CD14-positive monocyte (primary cell): ENCODE results near the gene MED9. TPM values are rescaled to one million over a fixed set of nuclear protein-coding genes. Genes with fewer than 3 reads are reported as not detected.
"Not testable (repeated sequence)": the region's sequence is repeated elsewhere in the genome, so short reads cannot be mapped to it uniquely, and the experiment has no call there.

Experiments used
- DNase-seq, 3 donors: peaks; one replicate each; pipeline ENCODE4 v3.0.0-alpha.2; 2011 to 2022
- H2AFZ ChIP-seq: 2 replicates; pipeline ENCODE4 v1.6.0; 2012; ENCODE audit warnings: mild to moderate bottlenecking, low read depth, low read length, inconsistent platforms; ENCODE audit not compliant: insufficient read depth, poor library complexity, severe bottlenecking
- H3K27ac ChIP-seq, 2 donors: 1 replicate in 1 of 2; 2 replicates in 1 of 2; pipeline ENCODE4 v1.5.1; 2012 to 2013; ENCODE audit warnings: low read length in 2 of 2, control low read depth in 1 of 2, inconsistent platforms in 1 of 2, low read depth in 1 of 2, mild to moderate bottlenecking in 1 of 2
- H3K27me3 ChIP-seq, 2 donors: one replicate each; pipeline versions ENCODE4 v1.6.0 to v1.6.1; 2011 to 2013; ENCODE audit warnings: low read length in 2 of 2; ENCODE audit not compliant: control insufficient read depth in 2 of 2, insufficient read depth in 2 of 2
- H3K36me3 ChIP-seq, 2 donors: replicated peaks in 1 of 2; 1 replicate in 1 of 2; 2 replicates in 1 of 2; pipeline versions ENCODE4 v1.5.1 to v1.6.1; 2012 to 2013; ENCODE audit warnings: low read length in 2 of 2, control low read depth in 1 of 2, inconsistent platforms in 1 of 2, mild to moderate bottlenecking in 1 of 2; ENCODE audit not compliant: insufficient read depth in 2 of 2, control insufficient read depth in 1 of 2
- H3K4me1 ChIP-seq, 2 donors: 1 replicate in 1 of 2; 2 replicates in 1 of 2; pipeline versions ENCODE4 v1.5.1 to v1.6.1; 2012 to 2013; ENCODE audit warnings: low read length in 2 of 2, control low read depth in 1 of 2, inconsistent platforms in 1 of 2, mild to moderate bottlenecking in 1 of 2, moderate library complexity in 1 of 2; ENCODE audit not compliant: insufficient read depth in 2 of 2, control insufficient read depth in 1 of 2
- H3K4me2 ChIP-seq: replicated peaks from 2 replicates; pipeline ENCODE3; 2012; ENCODE audit warnings: low read length, moderate library complexity, mild to moderate bottlenecking; ENCODE audit not compliant: poor library complexity, severe bottlenecking; ENCODE audit errors: extremely low read depth
- H3K4me3 ChIP-seq, 3 experiments: fragments of 200-600 bp in 1 of 3; sonication (generic) in 1 of 3; replicated peaks in 1 of 3; 1 replicate in 2 of 3; 2 replicates in 1 of 3; pipeline ENCODE4 v1.5.1; 2011 to 2013; ENCODE audit warnings: low read length in 3 of 3, mild to moderate bottlenecking in 3 of 3, control low read depth in 2 of 3, low read depth in 2 of 3, inconsistent platforms in 1 of 3, moderate library complexity in 1 of 3
- H3K79me2 ChIP-seq: 2 replicates; pipeline ENCODE4 v1.6.0; 2012; ENCODE audit warnings: mild to moderate bottlenecking, control low read depth, inconsistent platforms, low read length, moderate library complexity; ENCODE audit not compliant: insufficient read depth
- H3K9ac ChIP-seq: 2 replicates; pipeline ENCODE4 v1.6.0; 2017; ENCODE audit warnings: low read length, mild to moderate bottlenecking; ENCODE audit not compliant: insufficient read depth, poor library complexity, severe bottlenecking
- H3K9me3 ChIP-seq, 2 donors: replicated peaks in 1 of 2; 1 replicate in 1 of 2; 2 replicates in 1 of 2; pipeline versions ENCODE4 v1.5.1 to v1.6.1; 2012 to 2013; ENCODE audit warnings: low read length in 2 of 2, control low read depth in 1 of 2; ENCODE audit not compliant: control insufficient read depth in 1 of 2, insufficient read depth in 1 of 2
- H4K20me1 ChIP-seq: 2 replicates; pipeline ENCODE4 v1.6.0; 2012; ENCODE audit warnings: mild to moderate bottlenecking, low read length, control low read depth, moderate library complexity; ENCODE audit not compliant: insufficient read depth
- H3K27ac Mint-ChIP-seq, 7 donors: one replicate each; pipeline ENCODE4 v1.8.0; 2020; ENCODE audit warnings: mild to moderate bottlenecking in 7 of 7, mixed read lengths in 7 of 7, moderate library complexity in 6 of 7, inconsistent platforms in 2 of 7
- H3K27me3 Mint-ChIP-seq, 3 donors: one replicate each; pipeline ENCODE4 v1.8.0; 2021 to 2022; ENCODE audit warnings: low read depth in 3 of 3, mild to moderate bottlenecking in 3 of 3, mixed read lengths in 3 of 3, moderate library complexity in 3 of 3, inconsistent platforms in 1 of 3
- H3K36me3 Mint-ChIP-seq, 2 donors: one replicate each; pipeline ENCODE4 v1.8.0; 2020; ENCODE audit warnings: mixed read lengths in 2 of 2, inconsistent platforms in 1 of 2, mild to moderate bottlenecking in 1 of 2
- H3K4me1 Mint-ChIP-seq: one replicate; pipeline ENCODE4 v1.8.0; 2020; ENCODE audit warnings: mild to moderate bottlenecking, mixed read lengths
- H3K4me3 Mint-ChIP-seq, 2 donors: one replicate each; pipeline ENCODE4 v1.8.0; 2020; ENCODE audit warnings: mild to moderate bottlenecking in 2 of 2, mixed read lengths in 2 of 2, moderate library complexity in 1 of 2
- H3K9me3 Mint-ChIP-seq, 7 donors: one replicate each; pipeline ENCODE4 v1.8.0; 2020 to 2022; ENCODE audit warnings: mixed read lengths in 7 of 7, mild to moderate bottlenecking in 6 of 7, moderate library complexity in 6 of 7, inconsistent platforms in 2 of 7
- WGBS: methylation state at CpG from one replicate; pipeline ENCODE4 v1.1.5; 2013; ENCODE audit warnings: missing lambda C conversion rate; ENCODE audit not compliant: insufficient coverage; 5-methylcytosine and 5-hydroxymethylcytosine counted together
- intact Hi-C, 2 donors: fragments of 100-400 bp; cut with micrococcal nuclease; formaldehyde crosslinking; loops; one replicate each; pipeline versions ENCODE4 v1.15.0 to v1.15.1; 2023
- polyA plus RNA-seq, 3 donors: library from polyadenylated mRNA; depleted of rRNA in 1 of 3; unstranded in 2 of 3; stranded (reverse) in 1 of 3; fragments of 300-500 nt in 2 of 3; fragments of >200 nt in 1 of 3; fragmentation: Illumina TruSeq in 2 of 3; gene quantifications; 1 replicate in 2 of 3; 2 replicates in 1 of 3; pipeline ENCODE4 v1.2.3, GENCODE V29; 2012 to 2021
- TF ChIP-seq, protein P1 (sequence below): fragments of 200-600 bp; IDR thresholded peaks from one replicate; pipeline ENCODE4 v1.8.0; 2022; ENCODE audit warnings: antibody characterized with exemption, mild to moderate bottlenecking

MED9 gene
- polyA plus RNA-seq, 3 donors = 5.6 to 6.9 (median 6.1) TPM

GRCh38 chr17:17462048-17462824 is 14.6 kb upstream of the MED9 start:
- Histone ChIP-seq H3K4me3 (no peak overlapping the region), H3K9ac (no peak overlapping the region), H3K36me3 (no peaks in the 10 kb centered on the region), H2AFZ (no peak overlapping the region), H4K20me1 (no peaks in the 10 kb centered on the region), H3K4me1 (no peaks in the 10 kb centered on the region), H3K27me3 (no peaks in the 10 kb centered on the region), H3K79me2 (no peaks in the 10 kb centered on the region), H3K27ac (no peak overlapping the region), H3K9me3 (peaks cover 0 to 3% of the 10 kb centered on the region in 2 donors), H3K4me2 (no peak overlapping the region)
- no peak for DNase-seq
- intact Hi-C loops = no loop called here
- H3K4me1 Mint-ChIP-seq = no peaks in the 10 kb centered on the region
- H3K9me3 Mint-ChIP-seq = peaks cover 0 to 6% (median 3%) of the 10 kb centered on the region in 7 donors
- no peak overlapping the region for H3K27ac Mint-ChIP-seq
- TF ChIP-seq, protein P1, sequence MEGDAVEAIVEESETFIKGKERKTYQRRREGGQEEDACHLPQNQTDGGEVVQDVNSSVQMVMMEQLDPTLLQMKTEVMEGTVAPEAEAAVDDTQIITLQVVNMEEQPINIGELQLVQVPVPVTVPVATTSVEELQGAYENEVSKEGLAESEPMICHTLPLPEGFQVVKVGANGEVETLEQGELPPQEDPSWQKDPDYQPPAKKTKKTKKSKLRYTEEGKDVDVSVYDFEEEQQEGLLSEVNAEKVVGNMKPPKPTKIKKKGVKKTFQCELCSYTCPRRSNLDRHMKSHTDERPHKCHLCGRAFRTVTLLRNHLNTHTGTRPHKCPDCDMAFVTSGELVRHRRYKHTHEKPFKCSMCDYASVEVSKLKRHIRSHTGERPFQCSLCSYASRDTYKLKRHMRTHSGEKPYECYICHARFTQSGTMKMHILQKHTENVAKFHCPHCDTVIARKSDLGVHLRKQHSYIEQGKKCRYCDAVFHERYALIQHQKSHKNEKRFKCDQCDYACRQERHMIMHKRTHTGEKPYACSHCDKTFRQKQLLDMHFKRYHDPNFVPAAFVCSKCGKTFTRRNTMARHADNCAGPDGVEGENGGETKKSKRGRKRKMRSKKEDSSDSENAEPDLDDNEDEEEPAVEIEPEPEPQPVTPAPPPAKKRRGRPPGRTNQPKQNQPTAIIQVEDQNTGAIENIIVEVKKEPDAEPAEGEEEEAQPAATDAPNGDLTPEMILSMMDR = no peak
- H3K4me3 Mint-ChIP-seq = no peak overlapping the region
- 83% methylated on average over 11 of the region's 15 CpGs for WGBS
- no peaks in the 10 kb centered on the region for H3K36me3 Mint-ChIP-seq
- peaks cover 0 to 6% (median 1%) of the 10 kb centered on the region in 3 donors for H3K27me3 Mint-ChIP-seq

DNA sequence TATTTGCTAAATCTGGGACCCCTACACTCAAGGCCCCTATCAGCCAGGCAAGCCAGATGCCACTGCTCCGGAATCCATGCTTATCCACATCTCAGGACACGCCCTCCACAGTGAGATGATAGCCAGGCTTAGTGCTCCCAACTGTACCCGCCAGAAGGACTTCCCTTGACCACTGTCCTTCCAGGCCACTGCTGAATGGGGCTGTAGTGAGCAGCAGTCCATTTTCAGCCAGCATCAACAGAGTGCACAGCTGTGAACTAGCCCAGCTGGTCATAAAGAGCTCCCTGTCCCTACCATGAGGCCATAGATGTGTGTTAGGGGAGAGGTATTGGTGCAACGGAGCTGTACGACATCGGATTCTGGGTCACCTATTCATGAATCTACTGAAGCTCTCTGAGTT is 13.0 kb upstream of the MED9 start:
- no peak overlapping the region for H3K4me2 ChIP-seq
- no peak for DNase-seq
- no peaks in the 10 kb centered on the region for H3K36me3 ChIP-seq
- no peaks in the 10 kb centered on the region for H3K79me2 ChIP-seq
- H4K20me1 ChIP-seq = no peaks in the 10 kb centered on the region
- H3K27me3 ChIP-seq = no peaks in the 10 kb centered on the region
- H3K4me1 ChIP-seq = no peaks in the 10 kb centered on the region
- peak overlapping the region in 1 of 2 donors; percentile 16 for H3K4me3 Mint-ChIP-seq
- H3K36me3 Mint-ChIP-seq = no peaks in the 10 kb centered on the region
- intact Hi-C loops = no loop called here
- peaks cover 0 to 9% (median 1%) of the 10 kb centered on the region in 3 donors for H3K27me3 Mint-ChIP-seq
- no peak overlapping the region for H3K4me3 ChIP-seq
- no peak overlapping the region for H3K27ac ChIP-seq
- H3K9me3 ChIP-seq = peaks cover 0 to 3% of the 10 kb centered on the region in 2 donors
- peaks cover 0 to 6% (median 3%) of the 10 kb centered on the region in 7 donors for H3K9me3 Mint-ChIP-seq
- TF ChIP-seq, protein P1 = no peak
- no peaks in the 10 kb centered on the region for H3K4me1 Mint-ChIP-seq
- 82% methylated on average over 3 of the region's 6 CpGs for WGBS
- no peak overlapping the region for H3K9ac ChIP-seq
- H3K27ac Mint-ChIP-seq = no peak overlapping the region
- no peak overlapping the region for H2AFZ ChIP-seq

DNA sequence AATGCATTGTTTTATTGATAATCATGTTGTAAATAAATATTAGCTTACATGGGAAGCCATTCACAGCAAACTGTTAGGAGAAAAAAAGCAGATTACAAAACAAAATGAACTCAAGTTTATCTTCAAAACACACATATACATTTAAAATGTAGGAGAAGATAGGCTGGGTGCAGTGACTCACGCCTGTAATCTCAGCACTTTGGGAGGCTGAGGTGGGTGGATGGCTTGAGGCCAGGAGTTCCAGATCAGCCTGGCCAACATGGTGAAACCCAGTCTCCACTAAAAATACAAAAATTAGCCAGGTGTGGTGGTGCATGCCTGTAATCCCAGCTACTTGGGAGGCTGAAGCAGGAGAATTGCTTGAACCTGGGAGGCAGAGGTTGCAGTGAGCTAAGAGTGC is 10.9 kb upstream of the MED9 start:
- H3K4me2 ChIP-seq, H2AFZ ChIP-seq, H3K36me3 Mint-ChIP-seq, DNase-seq, H3K9me3 ChIP-seq, intact Hi-C loops, H3K4me1 Mint-ChIP-seq, H3K4me3 ChIP-seq, H3K27me3 Mint-ChIP-seq, H3K27ac ChIP-seq, H3K27me3 ChIP-seq, H4K20me1 ChIP-seq, H3K9me3 Mint-ChIP-seq, H3K36me3 ChIP-seq, H3K79me2 ChIP-seq, H3K4me3 Mint-ChIP-seq, H3K9ac ChIP-seq, H3K4me1 ChIP-seq, H3K27ac Mint-ChIP-seq: not testable (repeated sequence)
- WGBS = no CpG with 5 or more reads among the region's 1 CpG
